Psoas muscle (tissue), 8 donors: ENCODE data around the gene TMED6. TPM values are rescaled to one million over a fixed set of nuclear protein-coding genes. Genes with fewer than 3 reads are reported as not detected.
A peak's percentile ranks its signal among the peaks of the same experiment; 100 is the strongest.

Experiments used
- ATAC-seq, 4 donors: fragments of 200-7000 bp; cut with Tn5 transposase; one replicate each; pipeline ENCODE4 v1.9.1; 2020; ENCODE audit warnings: moderate library complexity in 3 of 4, mild to moderate bottlenecking in 2 of 4
- DNase-seq, 2 donors: peaks; one replicate each; pipeline ENCODE4 v3.0.0-alpha.2; 2020
- H3K27ac ChIP-seq: fragments of 200-600 bp; one replicate; pipeline ENCODE4 v1.8.0; 2022
- H3K27me3 ChIP-seq, 3 donors: fragments of 200-600 bp in 1 of 3; one replicate each; pipeline versions ENCODE4 v1.6.1 to v1.8.0; 2013 to 2022; ENCODE audit warnings: low read length in 2 of 3, mild to moderate bottlenecking in 2 of 3, moderate library complexity in 1 of 3; ENCODE audit not compliant: insufficient read depth in 3 of 3
- H3K36me3 ChIP-seq, 2 donors: fragments of 200-600 bp in 1 of 2; one replicate each; pipeline versions ENCODE4 v1.6.1 to v1.8.0; 2013 to 2022; ENCODE audit warnings: low read depth in 1 of 2, mild to moderate bottlenecking in 1 of 2, moderate library complexity in 1 of 2; ENCODE audit not compliant: insufficient read depth in 1 of 2
- H3K4me1 ChIP-seq: fragments of 200-600 bp; one replicate; pipeline ENCODE4 v1.8.0; 2022
- H3K4me3 ChIP-seq: fragments of 200-600 bp; one replicate; pipeline ENCODE4 v1.8.0; 2022; ENCODE audit warnings: mild to moderate bottlenecking
- H3K9me3 ChIP-seq: fragments of 200-600 bp; one replicate; pipeline ENCODE4 v1.8.0; 2022
- CTCF ChIP-seq: fragments of 200-600 bp; IDR thresholded peaks from one replicate; pipeline ENCODE4 v1.8.0; 2022; ENCODE audit warnings: antibody characterized with exemption
- WGBS, 3 donors: extraction: QIAGEN DNeasy Blood & Tissue Kit; methylation state at CpG; one replicate each; pipeline versions ENCODE4 v1.1.6 to v1.1.7; 2013; 5-methylcytosine and 5-hydroxymethylcytosine counted together
- intact Hi-C, 2 donors: fragments of 100-400 bp; cut with DNase I; formaldehyde crosslinking; loops; one replicate each; pipeline versions ENCODE4 v1.11.0 to v1.14.2; 2022
- polyA plus RNA-seq, 3 donors: library from polyadenylated mRNA; stranded (reverse); fragments of 200-250 nt; gene quantifications; one replicate each; pipeline ENCODE4 v1.2.3, GENCODE V29; 2013
- total RNA-seq, 4 donors: library from RNA; stranded (reverse); fragmentation: NEBNext Ultra II Directional in 2 of 4; extraction: Animal tissue kit (Norgen Biotek cat#: 25700) in 2 of 4; gene quantifications; one replicate each; pipeline versions ENCODE4 v1.2.1 to v1.2.4, GENCODE V29; 2021 to 2023
- donor health status: healthy with polysubstance abuse.
- donor health status: DM: no; HTN: no; CAD: no; lungs with moderate emphysema.
- donor health status: Bipolar disorder and iron deficiency.
- donor health status: healthy.
- donor health status: DM: yes; HTN: yes; CAD: no.
- donor health status: DM: no; HTN: no; CAD: no.
- donor health status: DM: no; HTN: no; CAD: no.
- donor health status: DM: yes; HTN: yes; CAD: no.

Gene TMED6
- total and polyA plus RNA-seq, 7 donors = 0.09 to 0.34 (median 0.19) TPM; not detected in 3

- no peaks in the 10 kb centered on the region for H3K4me1 ChIP-seq
- ATAC-seq (no peak), DNase-seq (no peak)
- no peak overlapping the region for H3K27ac ChIP-seq
- H3K27me3 ChIP-seq = no peaks in the 10 kb centered on the region
- intact Hi-C loops = no loop called here
- no peak for TF ChIP-seq CTCF
- no peak overlapping the region for H3K4me3 ChIP-seq
- WGBS, 3 donors = 86 to 90% (median 87%) methylated on average over 6 of the region's 6 CpGs
- H3K9me3 ChIP-seq = no peaks in the 10 kb centered on the region
- peaks cover 0 to 65% of the 10 kb centered on the region in 2 donors for H3K36me3 ChIP-seq
These were observed 951 bp downstream of the TMED6 start for GRCh38 chr16:69350536-69351133.

GRCh38 chr16:69349536-69349935 lies 2.0 kb downstream of the TMED6 start:
- DNase-seq = no peak
- peaks cover 0 to 66% of the 10 kb centered on the region in 2 donors for H3K36me3 ChIP-seq
- H3K9me3 ChIP-seq = no peaks in the 10 kb centered on the region
- intact Hi-C loops = no loop called here
- H3K4me1 ChIP-seq = no peaks in the 10 kb centered on the region
- H3K27me3 ChIP-seq = no peaks in the 10 kb centered on the region
- no peak overlapping the region for H3K4me3 ChIP-seq
- no peak overlapping the region for H3K27ac ChIP-seq
- 68 to 83% (median 74%) methylated on average over 10 of the region's 10 CpGs for WGBS, 3 donors
- no peak for TF ChIP-seq CTCF
- no peak for ATAC-seq

- intact Hi-C loops = no loop called here
- DNase-seq (no peak), ATAC-seq (no peak)
- 92 to 95% (median 94%) methylated on average over 6 of the region's 6 CpGs for WGBS, 3 donors
- Histone ChIP-seq H3K9me3 (no peaks in the 10 kb centered on the region), H3K27me3 (no peaks in the 10 kb centered on the region), H3K36me3 (peaks cover 0 to 79% of the 10 kb centered on the region in 2 donors), H3K4me3 (no peak overlapping the region), H3K27ac (no peak overlapping the region), H3K4me1 (no peaks in the 10 kb centered on the region)
- no peak for TF ChIP-seq CTCF
These were observed 3.4 kb downstream of the TMED6 start for GRCh38 chr16:69348222-69348621.

- no peaks in the 10 kb centered on the region for H3K9me3 ChIP-seq
- DNase-seq (no peak), ATAC-seq (peak in 1 of 4 donors; percentile 28)
- peaks cover 0 to 79% of the 10 kb centered on the region in 2 donors for H3K36me3 ChIP-seq
- TF ChIP-seq CTCF = no peak
- intact Hi-C loops = no loop called here
- no peaks in the 10 kb centered on the region for H3K4me1 ChIP-seq
- 82 to 88% (median 84%) methylated on average over 6 of the region's 6 CpGs for WGBS, 3 donors
- H3K4me3 ChIP-seq = no peak overlapping the region
- H3K27ac ChIP-seq = no peak overlapping the region
- H3K27me3 ChIP-seq = no peaks in the 10 kb centered on the region
These were observed 4.9 kb downstream of the TMED6 start for GRCh38 chr16:69346683-69347082.

- DNase-seq (no peak), ATAC-seq (no peak)
- peaks cover 5 to 82% of the 10 kb centered on the region in 2 donors for H3K36me3 ChIP-seq
- H3K27me3 ChIP-seq = no peaks in the 10 kb centered on the region
- intact Hi-C loops = no loop called here
- no peak overlapping the region for H3K27ac ChIP-seq
- H3K4me1 ChIP-seq = peaks cover 1% of the 10 kb centered on the region
- H3K4me3 ChIP-seq = no peak overlapping the region
- 77 to 83% (median 78%) methylated on average over 4 of the region's 4 CpGs for WGBS, 3 donors
- no peak for TF ChIP-seq CTCF
- no peaks in the 10 kb centered on the region for H3K9me3 ChIP-seq
These were observed 5.7 kb downstream of the TMED6 start for GRCh38 chr16:69345923-69346322.
